Measurements from ENCODE around the gene SAMD11.
"Not testable (repeated sequence)": the region's sequence is repeated elsewhere in the genome, so short reads cannot be mapped to it uniquely, and the experiment has no call there.

Gene SAMD11

GRCh38 chr1:923131-923990, at the start of gene SAMD11:
Gene SAMD11 (plus strand): TSS chr1:923923. CDS start chr1:924432, 509 bp downstream.
- DNase-seq (ENCODE audit: low spot score) = no peak

GRCh38 chr1:876428-877208, 47.1 kb upstream of the SAMD11 start:
- not testable (repeated sequence) for DNase-seq (ENCODE audit: low spot score)

- not testable (repeated sequence) for DNase-seq (ENCODE audit: low spot score)
These were observed 46.3 kb upstream of the SAMD11 start for GRCh38 chr1:877209-877986.

GRCh38 chr1:880511-880910, 43.2 kb upstream of the SAMD11 start:
- not testable (repeated sequence) for DNase-seq (ENCODE audit: low spot score)

GRCh38 chr1:880915-881314, 42.8 kb upstream of the SAMD11 start:
- DNase-seq (ENCODE audit: low spot score) = not testable (repeated sequence)

GRCh38 chr1:886311-886710, 37.4 kb upstream of the SAMD11 start:
- no peak for DNase-seq (ENCODE audit: low spot score)

- no peak for DNase-seq (ENCODE audit: low spot score)
These were observed 37.0 kb upstream of the SAMD11 start for GRCh38 chr1:886760-887159.

- no peak for DNase-seq (ENCODE audit: low spot score)
These were observed 35.4 kb upstream of the SAMD11 start for GRCh38 chr1:888297-888696.

- DNase-seq (ENCODE audit: low spot score) = not testable (repeated sequence)
These were observed 33.9 kb upstream of the SAMD11 start for GRCh38 chr1:889774-890173.

- DNase-seq (ENCODE audit: low spot score) = not testable (repeated sequence)
These were observed 33.5 kb upstream of the SAMD11 start for GRCh38 chr1:890234-890633.

GRCh38 chr1:890661-891060, 33.1 kb upstream of the SAMD11 start:
- DNase-seq (ENCODE audit: low spot score) = no peak

GRCh38 chr1:897226-897625, 26.5 kb upstream of the SAMD11 start:
- DNase-seq (ENCODE audit: low spot score) = no peak

- not testable (repeated sequence) for DNase-seq (ENCODE audit: low spot score)
These were observed 25.8 kb upstream of the SAMD11 start for GRCh38 chr1:897951-898350.

GRCh38 chr1:899636-900317, 23.9 kb upstream of the SAMD11 start:
- DNase-seq (ENCODE audit: low spot score) = no peak

GRCh38 chr1:901108-901859, 22.4 kb upstream of the SAMD11 start:
- no peak for DNase-seq (ENCODE audit: low spot score)

- DNase-seq (ENCODE audit: low spot score) = no peak
These were observed 20.9 kb upstream of the SAMD11 start for GRCh38 chr1:902802-903201.

- DNase-seq (ENCODE audit: low spot score) = no peak
These were observed 20.4 kb upstream of the SAMD11 start for GRCh38 chr1:903305-903704.

GRCh38 chr1:903721-904271, 19.9 kb upstream of the SAMD11 start:
- DNase-seq (ENCODE audit: low spot score) = no peak

- peak; percentile 58 for DNase-seq (ENCODE audit: low spot score)
These were observed 19.3 kb upstream of the SAMD11 start for GRCh38 chr1:904310-904950.

- no peak for DNase-seq (ENCODE audit: low spot score)
These were observed 18.5 kb upstream of the SAMD11 start for GRCh38 chr1:905071-905749.
